PC-9 (cell line): ENCODE measurements around the gene MED22.

Experiments
- EZH2 ChIP-seq: fragments of 200-600 bp; sonication (generic); IDR thresholded peaks from 2 replicates; pipeline ENCODE4 v1.8.0; 2017; ENCODE audit warnings: antibody characterized with exemption, low read depth
- TF ChIP-seq, protein P1 (sequence below): fragments of 200-600 bp; sonication (generic); conservative IDR thresholded peaks from 2 replicates; pipeline ENCODE4 v1.6.1; 2017; ENCODE audit warnings: mixed run types, antibody characterized with exemption, mild to moderate bottlenecking, moderate library complexity

DNA sequence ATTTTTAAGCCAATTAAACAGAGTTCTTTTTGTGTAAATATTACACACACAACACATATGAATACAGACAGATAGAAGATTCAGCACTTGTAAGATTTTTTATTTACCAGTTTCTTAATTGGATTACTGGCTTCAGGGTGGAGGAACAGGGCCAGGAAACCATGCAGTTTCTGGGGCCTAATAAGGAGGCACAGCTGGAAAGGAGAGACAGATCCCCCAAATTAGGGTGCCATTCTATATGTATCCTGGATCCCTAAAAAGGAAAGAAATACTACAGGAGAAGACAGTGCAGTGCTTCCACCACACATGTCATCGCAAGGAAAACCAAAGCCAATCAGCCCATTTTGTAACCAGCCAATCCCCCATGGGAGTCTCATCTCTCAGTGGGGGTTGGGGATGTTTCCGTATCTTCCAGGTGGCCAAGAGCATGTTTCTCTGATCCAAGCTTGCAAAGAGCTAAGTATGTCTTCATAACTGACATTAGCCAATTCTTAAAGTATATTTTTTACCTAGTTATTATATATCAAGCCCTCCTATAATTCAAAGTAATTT lies 57.1 kb downstream of the MED22 start:
- no peak for TF ChIP-seq EZH2
- TF ChIP-seq, protein P1, sequence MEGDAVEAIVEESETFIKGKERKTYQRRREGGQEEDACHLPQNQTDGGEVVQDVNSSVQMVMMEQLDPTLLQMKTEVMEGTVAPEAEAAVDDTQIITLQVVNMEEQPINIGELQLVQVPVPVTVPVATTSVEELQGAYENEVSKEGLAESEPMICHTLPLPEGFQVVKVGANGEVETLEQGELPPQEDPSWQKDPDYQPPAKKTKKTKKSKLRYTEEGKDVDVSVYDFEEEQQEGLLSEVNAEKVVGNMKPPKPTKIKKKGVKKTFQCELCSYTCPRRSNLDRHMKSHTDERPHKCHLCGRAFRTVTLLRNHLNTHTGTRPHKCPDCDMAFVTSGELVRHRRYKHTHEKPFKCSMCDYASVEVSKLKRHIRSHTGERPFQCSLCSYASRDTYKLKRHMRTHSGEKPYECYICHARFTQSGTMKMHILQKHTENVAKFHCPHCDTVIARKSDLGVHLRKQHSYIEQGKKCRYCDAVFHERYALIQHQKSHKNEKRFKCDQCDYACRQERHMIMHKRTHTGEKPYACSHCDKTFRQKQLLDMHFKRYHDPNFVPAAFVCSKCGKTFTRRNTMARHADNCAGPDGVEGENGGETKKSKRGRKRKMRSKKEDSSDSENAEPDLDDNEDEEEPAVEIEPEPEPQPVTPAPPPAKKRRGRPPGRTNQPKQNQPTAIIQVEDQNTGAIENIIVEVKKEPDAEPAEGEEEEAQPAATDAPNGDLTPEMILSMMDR, result no peak
